Central memory CD8-positive, alpha-beta T cell (primary cell): ENCODE measurements around the gene CRADD.
"Not testable (repeated sequence)": the region's sequence is repeated elsewhere in the genome, so short reads cannot be mapped to it uniquely, and the experiment has no call there.

Source experiments
- ATAC-seq: fragments of 150-1000 bp; cut with Tn5 transposase; replicated peaks from 2 replicates; pipeline ENCODE4 v1.10.0; 2022; ENCODE audit warnings: mild to moderate bottlenecking, moderate FRiP score, moderate number of reproducible peaks; ENCODE audit not compliant: poor library complexity, severe bottlenecking; ENCODE audit errors: extremely low read depth
- DNase-seq, 2 donors: peaks; one replicate each; pipeline ENCODE4 v3.0.0; 2021; ENCODE audit warnings: low spot score in 2 of 2
- H3K27ac Mint-ChIP-seq: one replicate; pipeline ENCODE4 v1.8.0; 2022; ENCODE audit warnings: low read depth, mild to moderate bottlenecking, moderate library complexity, mixed read lengths
- H3K27me3 Mint-ChIP-seq: one replicate; pipeline ENCODE4 v1.8.0; 2022; ENCODE audit warnings: mixed read lengths
- H3K36me3 Mint-ChIP-seq: one replicate; pipeline ENCODE4 v1.8.0; 2022; ENCODE audit warnings: mild to moderate bottlenecking, moderate library complexity, mixed read lengths; ENCODE audit not compliant: insufficient read depth
- H3K4me1 Mint-ChIP-seq: one replicate; pipeline ENCODE4 v1.8.0; 2022; ENCODE audit warnings: mixed read lengths
- H3K4me3 Mint-ChIP-seq: one replicate; pipeline ENCODE4 v1.8.0; 2022; ENCODE audit warnings: mild to moderate bottlenecking, moderate library complexity, mixed read lengths
- H3K9me3 Mint-ChIP-seq: one replicate; pipeline ENCODE4 v1.8.0; 2022; ENCODE audit warnings: mixed read lengths

Gene CRADD

GRCh38 chr12:93746572-93747168, 69.5 kb downstream of the CRADD start:
- H3K27me3 Mint-ChIP-seq: peaks cover 3% of the 10 kb centered on the region
- no peak overlapping the region for H3K4me3 Mint-ChIP-seq
- H3K4me1 Mint-ChIP-seq: peaks cover 31% of the 10 kb centered on the region
- no peak overlapping the region for H3K27ac Mint-ChIP-seq
- no peaks in the 10 kb centered on the region for H3K9me3 Mint-ChIP-seq
- H3K36me3 Mint-ChIP-seq: no peaks in the 10 kb centered on the region
- DNase-seq (no peak), ATAC-seq (no peak)

- peaks cover 22% of the 10 kb centered on the region for H3K4me1 Mint-ChIP-seq
- ATAC-seq (no peak), DNase-seq (no peak)
- no peak overlapping the region for H3K27ac Mint-ChIP-seq
- H3K9me3 Mint-ChIP-seq: peaks cover 7% of the 10 kb centered on the region
- H3K27me3 Mint-ChIP-seq: no peaks in the 10 kb centered on the region
- H3K4me3 Mint-ChIP-seq: no peak overlapping the region
- H3K36me3 Mint-ChIP-seq: no peaks in the 10 kb centered on the region
Measured at GRCh38 chr12:93748672-93749383, 71.7 kb downstream of the CRADD start.

- no peak for DNase-seq
- no peak overlapping the region for H3K4me3 Mint-ChIP-seq
- no peak overlapping the region for H3K27ac Mint-ChIP-seq
Measured at GRCh38 chr12:93749515-93749914, 72.3 kb downstream of the CRADD start.

GRCh38 chr12:93750056-93750455, 72.9 kb downstream of the CRADD start:
- H3K4me3 Mint-ChIP-seq: no peak overlapping the region
- H3K27ac Mint-ChIP-seq: no peak overlapping the region
- ATAC-seq (no peak), DNase-seq (no peak)
- H3K27me3 Mint-ChIP-seq: no peaks in the 10 kb centered on the region
- H3K4me1 Mint-ChIP-seq: peaks cover 25% of the 10 kb centered on the region
- peaks cover 7% of the 10 kb centered on the region for H3K9me3 Mint-ChIP-seq
- no peaks in the 10 kb centered on the region for H3K36me3 Mint-ChIP-seq

More at GRCh38 chr12:93749515-93749914, 72.3 kb downstream of the CRADD start:
- H3K36me3 Mint-ChIP-seq: no peaks in the 10 kb centered on the region
- no peak for ATAC-seq
- H3K9me3 Mint-ChIP-seq: peaks cover 7% of the 10 kb centered on the region
- no peaks in the 10 kb centered on the region for H3K27me3 Mint-ChIP-seq
- H3K4me1 Mint-ChIP-seq: peaks cover 25% of the 10 kb centered on the region

- no peaks in the 10 kb centered on the region for H3K36me3 Mint-ChIP-seq
- no peak for ATAC-seq
- no peak overlapping the region for H3K4me3 Mint-ChIP-seq
- peaks cover 7% of the 10 kb centered on the region for H3K9me3 Mint-ChIP-seq
- DNase-seq: no peak
- H3K27ac Mint-ChIP-seq: no peak overlapping the region
- H3K27me3 Mint-ChIP-seq: no peaks in the 10 kb centered on the region
- peaks cover 17% of the 10 kb centered on the region for H3K4me1 Mint-ChIP-seq
Measured at GRCh38 chr12:93751864-93752610, 74.9 kb downstream of the CRADD start.

GRCh38 chr12:93753285-93753684, 76.1 kb downstream of the CRADD start:
- no peak overlapping the region for H3K4me3 Mint-ChIP-seq
- peaks cover 7% of the 10 kb centered on the region for H3K9me3 Mint-ChIP-seq
- no peak overlapping the region for H3K27ac Mint-ChIP-seq
- no peaks in the 10 kb centered on the region for H3K27me3 Mint-ChIP-seq
- DNase-seq: no peak
- peaks cover 23% of the 10 kb centered on the region for H3K4me1 Mint-ChIP-seq
- H3K36me3 Mint-ChIP-seq: no peaks in the 10 kb centered on the region
- no peak for ATAC-seq

- Mint-ChIP-seq H3K4me3 (no peak overlapping the region), H3K27ac (no peak overlapping the region), H3K9me3 (peaks cover 7% of the 10 kb centered on the region), H3K4me1 (peaks cover 23% of the 10 kb centered on the region), H3K27me3 (no peaks in the 10 kb centered on the region), H3K36me3 (no peaks in the 10 kb centered on the region)
- no peak for ATAC-seq
- no peak for DNase-seq
Measured at GRCh38 chr12:93753838-93754429, 76.8 kb downstream of the CRADD start.

- H3K9me3 Mint-ChIP-seq, H3K36me3 Mint-ChIP-seq, DNase-seq, ATAC-seq, H3K4me3 Mint-ChIP-seq, H3K27ac Mint-ChIP-seq, H3K27me3 Mint-ChIP-seq: not testable (repeated sequence)
- peaks cover 24% of the 10 kb centered on the region for H3K4me1 Mint-ChIP-seq
Measured at GRCh38 chr12:93754859-93755258, 77.7 kb downstream of the CRADD start.

- no peak overlapping the region for H3K27ac Mint-ChIP-seq
- H3K27me3 Mint-ChIP-seq: no peaks in the 10 kb centered on the region
- H3K4me3 Mint-ChIP-seq: no peak overlapping the region
- no peak for DNase-seq
- no peaks in the 10 kb centered on the region for H3K36me3 Mint-ChIP-seq
- H3K9me3 Mint-ChIP-seq: peaks cover 7% of the 10 kb centered on the region
- ATAC-seq: no peak
- peaks cover 29% of the 10 kb centered on the region for H3K4me1 Mint-ChIP-seq
Measured at GRCh38 chr12:93756288-93756687, 79.1 kb downstream of the CRADD start.

- H3K9me3 Mint-ChIP-seq: no peaks in the 10 kb centered on the region
- H3K4me1 Mint-ChIP-seq: peaks cover 25% of the 10 kb centered on the region
- ATAC-seq: no peak
- no peak overlapping the region for H3K27ac Mint-ChIP-seq
- H3K4me3 Mint-ChIP-seq: no peak overlapping the region
- H3K27me3 Mint-ChIP-seq: no peaks in the 10 kb centered on the region
- H3K36me3 Mint-ChIP-seq: no peaks in the 10 kb centered on the region
- DNase-seq: no peak
Measured at GRCh38 chr12:93757792-93758694, 80.9 kb downstream of the CRADD start.

- no peak overlapping the region for H3K27ac Mint-ChIP-seq
- H3K4me1 Mint-ChIP-seq: peaks cover 25% of the 10 kb centered on the region
- no peak for DNase-seq
Measured at GRCh38 chr12:93758801-93759373, 81.7 kb downstream of the CRADD start.

More at GRCh38 chr12:93758801-93759373, 81.7 kb downstream of the CRADD start:
- Mint-ChIP-seq H3K9me3 (no peaks in the 10 kb centered on the region), H3K36me3 (peaks cover 3% of the 10 kb centered on the region), H3K4me3 (no peak overlapping the region), H3K27me3 (no peaks in the 10 kb centered on the region)
- no peak for ATAC-seq
